NCI-H1092 (cell line): ENCODE measurements around the gene RCL1.
"Not testable (repeated sequence)": the region's sequence is repeated elsewhere in the genome, so short reads cannot be mapped to it uniquely, and the experiment has no call there.

Experiments used
- DNase-seq: peaks from one replicate; lab custom pipeline; 2025; lab: John Stamatoyannopoulos, UW

The RCL1 gene

GRCh38 chr9:4783191-4783590 is 9.6 kb upstream of the RCL1 start:
- not testable (repeated sequence) for DNase-seq

GRCh38 chr9:4784403-4784802 is 8.3 kb upstream of the RCL1 start:
- no peak for DNase-seq

GRCh38 chr9:4786599-4786998 is 6.1 kb upstream of the RCL1 start:
- no peak for DNase-seq

GRCh38 chr9:4787876-4788275 is 4.9 kb upstream of the RCL1 start:
- DNase-seq: no peak

GRCh38 chr9:4788703-4789102 is 4.0 kb upstream of the RCL1 start:
- DNase-seq: no peak

DNA sequence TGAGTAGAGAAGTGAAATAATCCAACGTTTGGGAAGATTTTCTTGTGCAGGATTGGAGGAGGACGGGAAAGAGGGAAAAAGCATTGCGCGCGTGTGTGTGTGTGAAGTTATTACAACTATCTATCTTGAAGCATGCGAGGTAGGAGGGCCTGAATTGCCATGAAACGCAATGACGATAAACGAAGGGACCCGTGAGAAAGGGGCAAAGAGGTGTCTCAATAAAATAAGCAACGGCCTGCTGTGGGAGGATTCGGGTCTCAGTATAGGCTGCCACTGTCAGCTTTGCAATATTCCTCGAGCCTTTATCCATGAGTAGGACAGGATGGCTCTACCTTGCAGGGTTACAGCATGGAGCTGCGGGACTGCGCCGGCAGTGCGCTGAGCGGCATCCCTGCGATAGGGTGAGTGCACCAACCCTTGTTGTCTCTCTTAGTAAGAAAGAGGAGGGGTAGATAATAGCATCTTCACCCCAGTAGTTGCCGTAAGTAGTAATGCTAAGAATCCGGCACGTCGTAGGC is 631 bp upstream of the RCL1 start:
- DNase-seq: peak; percentile 71

- no peak for DNase-seq
Measured at GRCh38 chr9:4793459-4794395, 983 bp downstream of the RCL1 start.

DNA sequence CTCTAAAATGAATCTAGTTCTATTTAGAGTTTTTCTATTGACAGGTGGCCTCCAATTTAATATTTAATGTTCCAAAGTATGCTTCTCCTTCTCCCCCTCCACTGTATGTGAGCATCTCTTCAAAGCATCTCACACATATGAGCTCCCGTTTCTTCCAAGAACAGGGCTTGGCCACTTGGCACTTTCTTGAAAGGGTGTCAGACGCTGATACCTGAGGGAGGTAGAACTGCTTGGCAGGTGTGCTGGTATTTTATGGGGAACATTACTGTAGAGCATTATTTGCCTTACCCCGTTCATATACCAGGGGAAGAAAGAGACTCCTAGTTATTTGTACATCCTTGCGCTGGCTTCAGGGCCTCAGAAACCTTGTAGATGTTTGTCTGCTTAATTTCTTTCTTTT is 1.9 kb downstream of the RCL1 start:
- DNase-seq: no peak

DNA sequence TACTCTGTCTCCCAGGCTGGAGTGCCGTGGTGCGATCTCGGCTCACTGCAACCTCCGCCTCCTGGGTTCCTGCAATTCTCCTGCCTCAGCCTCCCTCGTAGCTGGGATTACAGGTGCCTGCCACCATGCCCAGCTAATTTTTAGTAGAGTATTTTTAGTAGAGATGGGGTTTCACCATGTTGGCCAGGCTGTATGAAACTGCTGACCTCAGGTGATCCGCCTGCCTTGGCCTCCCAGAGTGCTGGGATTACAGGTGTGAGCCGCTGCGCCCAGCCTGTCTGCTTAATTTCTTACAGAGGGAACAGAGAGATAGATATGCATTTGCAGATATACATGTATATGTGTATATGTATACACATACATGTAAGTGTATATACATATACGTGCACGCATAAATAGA is 2.4 kb downstream of the RCL1 start:
- not testable (repeated sequence) for DNase-seq

- DNase-seq: no peak
Measured at GRCh38 chr9:4796530-4796929, 3.8 kb downstream of the RCL1 start.

DNA sequence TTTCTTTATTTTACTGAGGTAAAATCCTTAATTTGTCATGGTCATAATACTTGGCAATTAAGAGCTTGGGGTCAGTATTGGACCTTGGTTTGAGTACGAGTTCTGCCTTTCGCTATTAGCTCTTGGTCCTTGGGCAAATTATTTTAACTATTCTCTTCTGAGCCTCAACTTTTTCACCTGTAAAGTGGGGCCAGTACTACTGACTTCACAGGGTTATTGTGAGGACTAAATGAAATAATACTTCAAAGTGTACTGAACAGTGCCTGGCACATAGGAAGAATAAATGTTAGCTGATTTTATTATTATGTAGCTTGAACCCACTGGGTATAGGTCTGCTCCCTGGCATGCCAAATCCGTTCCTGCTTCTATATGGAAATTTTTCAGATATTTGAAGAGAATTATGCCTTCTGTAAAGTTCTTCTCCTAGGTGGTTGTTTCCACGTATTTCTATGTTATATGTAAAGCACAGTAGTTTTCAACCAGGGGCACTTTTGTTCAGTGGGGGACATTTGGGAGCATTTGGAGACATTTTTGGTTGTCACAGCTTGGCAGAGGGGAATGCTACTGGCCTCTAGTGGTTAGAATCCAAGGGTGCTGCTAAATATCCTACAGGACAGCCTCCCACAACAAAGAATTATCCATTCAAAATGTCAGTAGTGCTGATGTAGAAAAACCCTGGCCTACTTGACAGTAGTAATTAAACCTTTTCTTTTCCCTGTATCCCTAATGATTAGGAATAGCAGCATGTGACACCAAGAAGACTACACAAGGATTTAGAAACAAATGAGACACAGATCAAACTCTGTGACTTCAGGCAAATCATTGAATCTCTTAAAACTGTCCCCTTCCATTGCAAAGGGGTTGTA is 4.5 kb downstream of the RCL1 start:
- no peak for DNase-seq

GRCh38 chr9:4797854-4798150 is 5.1 kb downstream of the RCL1 start:
- no peak for DNase-seq

DNA sequence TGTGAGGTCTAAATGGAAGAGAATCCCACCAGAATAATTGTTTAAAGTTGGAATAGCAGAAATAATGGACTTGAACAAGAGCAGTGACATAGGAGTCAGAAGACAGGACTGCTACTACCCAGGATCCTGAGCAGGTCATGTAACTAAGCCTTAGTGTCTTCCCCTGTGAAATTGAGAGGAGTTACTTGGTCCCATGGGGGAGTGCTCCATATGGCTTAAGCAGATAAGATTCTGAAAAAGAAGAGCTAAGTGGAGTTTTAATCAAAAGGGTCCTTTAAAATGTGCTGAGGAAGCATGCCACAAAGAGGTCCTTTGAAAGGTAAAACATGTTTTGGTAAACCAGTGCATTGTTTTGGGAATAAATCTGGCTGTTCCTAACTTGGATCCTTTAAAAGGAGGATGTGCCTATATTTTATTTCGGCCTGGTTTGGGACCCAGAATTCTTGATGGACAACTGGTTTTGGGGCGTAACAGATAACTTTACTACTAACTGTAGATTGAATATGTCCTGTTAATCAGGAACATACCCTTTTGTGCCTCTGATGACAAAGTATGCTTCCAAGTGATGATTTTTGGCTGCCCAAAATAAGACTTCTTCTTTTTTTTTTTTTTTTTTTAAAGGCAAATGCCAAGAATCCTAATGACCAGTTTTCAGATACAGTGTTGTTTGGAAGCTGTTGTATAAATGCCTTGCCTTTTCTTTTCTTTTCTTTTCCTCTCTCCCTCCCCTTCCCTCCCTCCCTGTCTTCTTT is 5.7 kb downstream of the RCL1 start:
- DNase-seq: no peak

GRCh38 chr9:4799033-4799430 is 6.3 kb downstream of the RCL1 start:
- DNase-seq: no peak

DNA sequence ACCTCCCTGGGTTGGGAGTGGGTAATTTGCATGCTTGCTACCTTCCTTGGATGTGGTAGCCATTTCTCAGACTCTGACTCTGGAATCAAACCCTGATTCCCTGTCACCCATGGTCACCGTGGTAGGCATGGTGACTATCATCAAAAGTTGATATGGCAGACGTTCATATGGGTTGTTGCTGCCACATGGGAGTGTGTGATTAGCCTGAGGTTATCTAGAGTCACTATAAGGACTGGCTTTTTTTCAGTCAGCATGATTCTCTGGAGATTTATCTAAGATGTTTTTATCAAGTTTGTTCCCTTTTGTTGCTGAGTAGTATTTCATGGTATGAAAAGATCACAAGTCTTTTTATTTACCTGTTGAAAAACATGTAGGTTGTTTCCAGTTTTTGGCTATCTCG is 7.0 kb downstream of the RCL1 start:
- no peak for DNase-seq

GRCh38 chr9:4801156-4801555 is 8.4 kb downstream of the RCL1 start:
- DNase-seq: no peak

DNA sequence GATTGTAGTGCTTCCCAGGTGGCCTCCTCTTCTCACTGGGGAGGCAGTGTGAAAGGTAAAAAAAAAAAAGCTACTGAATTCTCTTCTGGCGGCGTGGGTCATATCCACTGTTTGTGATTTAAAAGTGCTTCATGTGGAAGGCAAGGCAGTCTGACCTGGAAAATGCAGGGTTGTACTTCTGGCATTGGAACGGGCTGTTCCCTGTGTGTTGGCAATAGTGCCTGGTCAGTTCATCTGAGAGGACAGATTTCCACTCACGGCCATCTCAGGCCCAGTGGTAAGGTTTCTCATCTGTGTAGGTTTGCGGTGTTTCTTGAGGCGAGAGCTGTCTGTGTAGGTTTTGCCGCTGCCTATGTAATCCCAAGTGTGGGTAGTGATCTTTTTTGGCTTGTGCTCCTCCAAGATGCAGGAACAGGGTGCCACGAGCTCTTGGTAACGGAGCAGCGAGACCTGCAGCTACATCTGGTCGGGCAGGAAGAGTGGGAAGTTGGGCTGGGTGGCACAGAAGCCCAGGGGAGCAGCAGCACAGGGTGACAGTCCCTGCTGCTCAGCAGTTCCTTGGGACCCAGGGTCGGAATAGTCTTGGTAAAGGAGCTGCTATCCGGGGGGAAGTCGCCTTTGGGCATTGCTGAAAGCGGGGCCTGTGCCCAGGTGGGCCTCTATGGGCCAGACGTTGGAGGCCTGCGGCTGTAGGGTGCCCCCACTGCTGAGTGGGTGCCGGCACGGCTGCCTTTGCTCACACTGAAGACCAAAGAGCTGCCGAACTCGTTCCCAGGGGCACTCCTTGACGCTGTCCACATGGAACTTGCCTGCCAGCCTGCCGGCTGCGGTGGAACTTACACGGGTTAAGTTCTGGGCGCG is 11.2 kb downstream of the RCL1 start:
- no peak for DNase-seq

- no peak for DNase-seq
Measured at GRCh38 chr9:4804531-4805016, 11.8 kb downstream of the RCL1 start.

- no peak for DNase-seq
Measured at GRCh38 chr9:4805191-4805918, 12.6 kb downstream of the RCL1 start.

- DNase-seq: no peak
Measured at GRCh38 chr9:4810565-4810964, 17.8 kb downstream of the RCL1 start.
